ENCODE measurements around the gene IL17F. TPM values are rescaled to one million over a fixed set of nuclear protein-coding genes. Genes with fewer than 3 reads are reported as not detected.
A peak's percentile ranks its signal among the peaks of the same experiment; 100 is the strongest.

The IL17F gene
- total RNA-seq, 1 experiment from 2014 or later = not detected

DNA sequence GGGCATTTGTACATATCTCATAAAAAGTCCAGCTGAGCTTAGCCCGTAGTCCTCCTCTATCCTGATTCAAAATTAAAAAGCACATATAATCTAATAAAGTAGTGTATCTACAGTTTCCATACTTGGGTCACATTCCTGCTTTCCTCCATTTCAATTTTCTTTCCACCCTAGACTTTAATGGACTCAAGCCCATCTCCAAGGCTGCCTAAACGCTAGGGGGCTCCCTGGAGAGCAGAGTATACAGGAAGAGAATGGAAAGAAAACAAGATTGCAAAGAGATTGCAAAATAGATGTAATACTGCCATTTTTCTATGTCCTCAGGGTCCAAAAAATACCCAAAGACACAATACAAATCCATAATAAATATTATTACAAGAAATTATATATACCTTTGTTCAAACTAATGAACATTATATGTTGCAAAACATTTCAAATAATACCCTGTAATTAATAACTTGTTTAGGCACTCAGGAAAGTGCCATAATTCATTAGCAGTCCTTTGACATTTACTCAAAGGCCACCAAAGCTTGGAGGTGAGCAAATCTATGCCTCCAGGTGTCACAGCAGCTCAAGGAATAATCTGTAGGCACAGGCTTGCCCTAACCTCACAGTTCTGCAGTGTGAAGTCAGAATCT, 42.6 kb upstream of the IL17F start (continued):
- no peak for TF ChIP-seq REST (IDR thresholded peaks at IDR 0.05; ENCODE audit: low read depth)
- TF ChIP-seq EGR1 (IDR thresholded peaks at IDR 0.05; ENCODE audit: low read depth) = peak; percentile 30; the same call in 1 of the 2 replicates
- TF ChIP-seq ATF3 (IDR thresholded peaks at IDR 0.05) = no peak
- TF ChIP-seq, protein P1, sequence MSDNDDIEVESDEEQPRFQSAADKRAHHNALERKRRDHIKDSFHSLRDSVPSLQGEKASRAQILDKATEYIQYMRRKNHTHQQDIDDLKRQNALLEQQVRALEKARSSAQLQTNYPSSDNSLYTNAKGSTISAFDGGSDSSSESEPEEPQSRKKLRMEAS (IDR thresholded peaks at IDR 0.05) = 0 out of 2 replicates have a peak, but pooled peaks have one; percentile 15
- no peak for TF ChIP-seq EZH2 (IDR thresholded peaks at IDR 0.05)
- TF ChIP-seq ELF1 (IDR thresholded peaks at IDR 0.05; ENCODE audit: borderline replicate concordance, low read depth) = peak; percentile 60
- peak; percentile 87 for TF ChIP-seq YY1 (IDR thresholded peaks at IDR 0.05; ENCODE audit: extremely low read depth, insufficient replicate concordance, low read depth, low read length)
- TF ChIP-seq JUND (IDR thresholded peaks at IDR 0.05) = no peak
- no peak for TF ChIP-seq TCF7L2 (IDR thresholded peaks at IDR 0.05; ENCODE audit: borderline replicate concordance, extremely low read depth, insufficient read depth, insufficient read length)
- no peak for TF ChIP-seq SRF (IDR thresholded peaks at IDR 0.05; ENCODE audit: low read depth)
- TF ChIP-seq CBX3 (IDR thresholded peaks at IDR 0.05; ENCODE audit: low read depth) = peak; percentile 61; the same call in 1 of the 2 replicates
- no peak for TF ChIP-seq SIN3A (IDR thresholded peaks at IDR 0.05; ENCODE audit: low read depth)
